Fibroblast of the conjunctiva (primary cell): ENCODE results near the gene NBPF20.
"Not testable (repeated sequence)": the region's sequence is repeated elsewhere in the genome, so short reads cannot be mapped to it uniquely, and the experiment has no call there.

Experiments
- DNase-seq: peaks from one replicate; pipeline ENCODE4 v3.0.0-alpha.2; 2010; ENCODE audit warnings: low read depth

The NBPF20 gene

DNA sequence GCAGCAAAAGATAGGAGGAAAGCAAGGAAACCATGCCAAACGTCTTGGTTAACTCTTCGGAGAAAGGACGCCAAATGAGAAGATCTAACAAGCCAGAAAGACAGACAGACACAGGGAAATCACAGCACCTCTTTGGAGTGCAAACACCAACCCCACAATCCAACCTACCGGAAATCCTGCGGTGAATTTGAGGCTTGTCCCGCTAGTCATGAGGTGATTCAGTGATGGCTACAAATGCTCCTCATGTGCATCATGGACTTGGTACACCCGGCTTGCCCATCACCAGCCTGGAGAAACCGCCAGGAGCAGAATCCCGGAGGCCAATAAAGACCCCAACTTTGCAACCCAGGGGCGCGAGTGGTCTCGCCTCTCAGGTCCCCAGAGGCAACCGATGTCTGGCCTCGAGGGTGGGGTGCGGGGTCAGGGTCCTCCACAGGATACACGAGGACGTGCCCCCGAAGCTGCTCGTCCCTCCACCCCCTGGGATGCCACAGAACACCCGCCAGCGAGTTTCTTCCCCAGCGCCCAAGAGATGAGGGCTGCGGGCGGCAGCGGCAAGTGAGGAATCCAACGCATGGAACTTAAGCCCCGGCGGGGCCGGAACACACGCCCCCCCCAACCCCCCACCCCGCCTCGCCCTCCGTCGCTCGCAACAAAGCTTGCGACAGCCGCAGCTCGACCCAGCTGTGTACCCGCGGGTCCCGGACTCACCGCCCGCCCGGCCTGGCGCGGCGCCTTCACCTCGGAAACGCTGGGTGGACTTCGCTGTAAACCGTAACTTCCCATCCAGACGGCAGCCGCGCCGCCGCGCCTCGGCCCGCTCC, 579 bp downstream of the NBPF20 start:
- not testable (repeated sequence) for DNase-seq

DNA sequence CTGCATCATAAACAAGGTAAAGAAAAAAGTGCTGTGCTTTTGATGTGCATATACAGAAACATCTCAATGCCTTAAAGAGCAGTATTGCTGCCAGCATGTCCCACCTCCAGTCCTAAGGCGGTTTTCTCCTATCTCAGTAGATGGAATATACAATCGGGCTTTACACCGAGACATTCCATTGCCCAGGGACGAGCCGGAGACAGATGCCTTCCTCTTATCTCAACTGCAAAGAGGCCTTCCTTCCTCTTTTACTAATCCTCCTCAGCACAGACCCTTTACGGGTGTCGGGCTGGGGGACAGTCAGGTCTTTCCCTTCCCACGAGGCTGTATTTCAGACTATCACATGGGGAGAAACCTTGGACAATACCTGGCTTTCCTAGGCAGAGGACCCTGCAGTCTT, 10.3 kb downstream of the NBPF20 start:
- DNase-seq, result not testable (repeated sequence)

DNA sequence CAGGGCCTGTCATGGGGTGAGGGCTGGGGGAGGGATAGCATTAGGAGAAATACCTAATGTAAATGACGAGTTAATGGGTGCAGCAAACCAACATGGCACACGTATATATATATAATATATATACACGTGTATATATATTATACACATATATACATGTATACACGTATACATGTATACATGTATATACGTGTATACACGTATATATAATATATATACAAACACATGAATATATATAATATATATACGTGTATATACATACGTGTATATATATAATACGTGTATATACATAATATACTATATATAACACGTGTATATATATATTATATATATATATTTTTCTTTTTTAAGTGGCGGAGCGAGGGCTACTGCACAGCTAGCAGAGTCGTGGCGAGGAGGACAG, 18.1 kb downstream of the NBPF20 start:
- DNase-seq, result not testable (repeated sequence)

DNA sequence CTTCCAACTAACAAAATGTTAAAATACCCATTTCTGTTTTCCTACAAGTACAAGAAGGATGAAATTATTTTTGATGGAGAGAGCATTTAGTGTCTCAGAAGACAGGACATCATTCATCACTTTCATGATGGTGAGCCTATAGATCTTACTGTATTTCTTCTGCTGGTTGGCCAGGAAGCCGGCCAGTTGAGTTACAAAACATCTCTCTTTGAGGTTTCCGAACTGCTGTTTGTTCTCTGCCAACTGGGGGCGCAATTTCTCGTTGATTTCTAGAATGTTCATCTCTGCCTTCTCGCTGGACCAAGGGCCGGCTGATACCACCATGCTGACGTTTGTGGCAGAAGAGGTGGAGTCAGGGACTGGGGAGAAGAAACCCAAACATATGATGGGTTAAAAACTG, 20.5 kb downstream of the NBPF20 start:
- not testable (repeated sequence) for DNase-seq

DNA sequence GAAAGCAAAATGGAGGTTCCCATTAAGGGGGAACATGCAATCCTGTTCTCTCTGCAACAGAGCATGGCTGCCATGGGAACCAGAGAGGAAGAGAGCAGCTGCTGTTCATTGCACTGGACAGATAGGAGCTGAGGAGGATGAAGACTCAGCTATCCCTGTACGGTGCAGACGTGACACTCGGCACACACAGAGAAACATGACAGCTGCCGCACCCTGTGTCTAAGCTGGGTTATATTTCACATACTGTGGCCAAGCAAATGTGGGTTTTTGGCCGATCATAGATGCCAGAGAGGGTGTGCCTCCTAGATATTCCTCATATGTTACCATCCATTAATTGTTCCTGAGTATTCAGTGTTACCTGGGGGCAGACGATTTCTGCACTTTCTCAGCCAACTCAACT, 24.7 kb downstream of the NBPF20 start:
- DNase-seq, result not testable (repeated sequence)
